Measurements from ENCODE around the gene EXTL2.
"Not testable (repeated sequence)": the region's sequence is repeated elsewhere in the genome, so short reads cannot be mapped to it uniquely, and the experiment has no call there.

EXTL2 gene, protein sequence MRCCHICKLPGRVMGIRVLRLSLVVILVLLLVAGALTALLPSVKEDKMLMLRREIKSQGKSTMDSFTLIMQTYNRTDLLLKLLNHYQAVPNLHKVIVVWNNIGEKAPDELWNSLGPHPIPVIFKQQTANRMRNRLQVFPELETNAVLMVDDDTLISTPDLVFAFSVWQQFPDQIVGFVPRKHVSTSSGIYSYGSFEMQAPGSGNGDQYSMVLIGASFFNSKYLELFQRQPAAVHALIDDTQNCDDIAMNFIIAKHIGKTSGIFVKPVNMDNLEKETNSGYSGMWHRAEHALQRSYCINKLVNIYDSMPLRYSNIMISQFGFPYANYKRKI

GRCh38 chr1:100894603-100895539 is at the start of gene EXTL2:
Gene EXTL2, minus strand, starts transcription at chr1:100894842. Its CDS starts 6,085 bp downstream, at chr1:100888757.
- DNase-seq, result peak; percentile 76 to 84

- no peak for DNase-seq
Observed at GRCh38 chr1:100943533-100943932, 48.9 kb upstream of the EXTL2 start.

DNA sequence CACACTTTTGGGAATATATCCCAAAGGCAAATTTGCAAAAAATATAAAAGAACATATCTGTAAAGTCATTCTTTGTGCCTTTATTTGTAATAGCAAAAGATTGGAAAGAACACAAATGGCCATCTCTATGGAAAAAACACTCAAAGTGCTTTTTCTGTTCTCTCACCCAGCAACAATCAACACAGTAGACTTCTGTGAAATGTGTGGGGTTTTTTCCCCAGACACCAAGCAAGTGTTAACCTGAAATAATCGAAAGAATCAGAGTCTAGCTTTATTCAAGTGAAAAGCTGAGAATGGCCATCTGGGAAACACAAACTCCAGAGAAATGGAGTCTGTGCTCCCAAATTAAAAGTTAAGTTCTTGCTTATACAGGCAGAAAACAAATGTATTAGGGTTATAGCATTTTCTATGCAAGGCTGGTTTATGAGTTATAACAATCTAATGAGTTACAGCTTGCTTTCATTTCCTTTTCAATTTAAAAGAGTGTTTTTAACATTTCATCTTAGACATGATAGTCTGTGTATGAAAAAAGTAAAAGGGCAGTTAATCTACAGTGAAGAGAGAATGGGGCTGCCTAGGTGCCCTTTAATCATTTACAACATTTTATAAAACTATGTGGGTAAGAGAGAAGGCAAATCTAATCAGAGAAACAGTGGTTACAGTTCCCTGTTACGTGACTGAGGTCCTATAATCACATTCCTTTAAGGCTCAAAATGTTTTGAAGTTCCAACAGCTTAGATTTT is 47.8 kb upstream of the EXTL2 start:
- no peak for DNase-seq

DNA sequence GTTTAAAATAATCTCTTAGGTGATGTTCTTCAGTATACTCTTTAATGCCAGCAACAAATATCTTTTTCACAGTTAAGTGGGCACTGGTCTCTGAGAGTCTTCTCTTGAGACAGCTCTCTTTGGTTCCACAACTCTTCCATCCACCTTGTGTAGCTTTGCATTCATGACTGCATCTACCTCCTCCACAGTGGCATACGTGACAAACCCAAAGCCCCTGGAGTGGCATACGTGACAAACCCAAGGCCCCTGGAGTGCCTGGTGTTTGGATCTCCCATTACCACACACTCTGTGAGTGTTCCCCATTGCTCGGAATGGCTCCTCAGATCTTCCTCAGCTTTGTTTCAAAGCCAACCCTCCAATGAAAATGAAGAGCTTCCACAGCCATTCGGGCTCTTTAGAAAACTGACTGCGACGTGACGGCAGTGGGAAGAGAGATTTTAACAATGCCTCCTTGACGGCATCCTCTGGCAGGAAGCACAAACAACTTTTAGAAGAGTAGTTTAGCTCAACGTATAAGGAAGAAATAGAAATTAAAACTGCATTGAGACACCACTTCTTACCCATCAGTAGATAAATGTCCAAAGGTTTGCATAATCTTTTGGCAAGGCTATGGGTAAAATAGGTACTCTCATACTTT is 47.1 kb upstream of the EXTL2 start:
- DNase-seq, result no peak

DNA sequence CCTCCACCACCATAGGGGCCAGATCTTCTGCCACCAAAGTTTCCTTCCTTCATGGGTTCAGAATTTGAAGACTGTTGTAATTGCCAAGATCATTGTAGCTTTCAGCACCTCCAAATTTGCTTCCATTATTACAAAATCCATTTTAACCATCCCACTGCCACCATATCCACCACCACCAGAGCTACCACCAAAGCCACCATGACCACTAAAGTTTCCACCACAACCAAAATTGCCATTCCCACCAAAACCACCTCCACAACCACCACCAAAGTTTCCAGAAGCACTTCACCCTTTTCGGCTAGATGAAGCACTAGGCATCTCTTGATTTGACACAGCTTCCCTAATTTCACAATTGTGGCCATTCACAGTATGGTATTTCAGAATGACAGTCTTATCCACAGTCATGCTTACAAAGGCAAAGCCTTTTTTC is 46.5 kb upstream of the EXTL2 start:
- peak; percentile 54 to 69 for DNase-seq

- no peak for DNase-seq
Observed at GRCh38 chr1:100936194-100936967, 41.7 kb upstream of the EXTL2 start.

GRCh38 chr1:100933555-100933954 is 38.9 kb upstream of the EXTL2 start:
- not testable (repeated sequence) for DNase-seq

- DNase-seq, result no peak
Observed at GRCh38 chr1:100931716-100932115, 37.1 kb upstream of the EXTL2 start.

GRCh38 chr1:100930494-100930893 is 35.9 kb upstream of the EXTL2 start:
- DNase-seq, result no peak

DNA sequence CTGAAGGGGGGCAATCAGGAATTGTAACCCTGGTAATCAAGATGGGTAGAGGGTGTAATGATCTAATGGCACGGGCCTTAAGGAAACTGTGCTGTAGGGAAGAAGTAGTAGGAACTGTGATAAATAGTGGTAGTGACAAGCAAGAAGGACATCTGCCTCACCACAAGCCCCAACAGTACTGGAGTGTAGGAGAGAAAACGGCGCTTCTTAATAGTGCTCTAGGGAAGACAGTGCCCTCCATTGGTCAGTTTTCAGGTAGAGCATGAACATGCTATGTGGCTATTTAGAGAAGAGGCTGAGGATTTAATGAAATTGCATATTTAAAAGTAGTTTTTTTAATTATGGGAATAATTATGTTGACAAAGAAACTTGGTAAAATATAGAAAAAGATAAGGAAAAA is 33.5 kb upstream of the EXTL2 start:
- DNase-seq, result no peak

DNA sequence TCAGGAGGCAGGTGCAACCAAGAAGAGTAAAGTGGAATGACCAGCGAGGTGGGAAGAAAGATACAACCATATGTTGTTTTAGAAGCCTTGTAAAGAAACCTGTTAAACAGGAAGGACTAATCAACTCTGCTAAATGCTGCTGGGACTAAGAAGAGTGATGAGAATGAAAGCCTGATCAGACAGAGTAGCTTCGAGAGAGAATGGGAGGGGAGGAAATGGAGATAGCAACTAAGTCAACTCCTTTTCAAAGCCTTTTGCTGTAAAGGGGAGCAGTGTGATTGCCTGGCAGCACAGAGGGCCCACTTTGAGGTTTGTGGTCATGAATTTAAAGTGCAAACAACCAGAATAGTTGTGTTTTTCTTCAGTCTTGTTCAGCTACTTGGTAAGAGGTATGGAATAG is 32.6 kb upstream of the EXTL2 start:
- DNase-seq, result peak in 1 of 2 experiments; percentile 20

DNA sequence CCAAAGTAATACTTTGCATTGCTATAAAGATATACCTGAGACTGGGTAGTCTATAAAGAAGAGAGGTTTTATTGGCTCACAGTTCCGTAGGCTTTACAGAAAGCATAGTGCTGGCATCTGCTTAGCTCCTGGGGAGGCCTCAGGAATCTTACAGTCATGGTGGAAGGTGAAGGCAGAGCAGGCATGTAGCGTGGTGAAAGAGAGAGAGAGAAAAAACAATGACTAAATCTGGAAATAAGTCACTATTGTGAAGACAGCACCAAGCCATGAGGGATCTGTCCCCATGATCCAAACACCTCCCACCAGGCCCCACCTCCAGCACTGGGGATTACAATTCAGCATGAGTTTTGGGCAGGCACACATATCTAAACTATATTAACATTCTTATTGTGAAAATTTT is 31.6 kb upstream of the EXTL2 start:
- DNase-seq, result no peak

- DNase-seq, result no peak
Observed at GRCh38 chr1:100924991-100925390, 30.3 kb upstream of the EXTL2 start.

DNA sequence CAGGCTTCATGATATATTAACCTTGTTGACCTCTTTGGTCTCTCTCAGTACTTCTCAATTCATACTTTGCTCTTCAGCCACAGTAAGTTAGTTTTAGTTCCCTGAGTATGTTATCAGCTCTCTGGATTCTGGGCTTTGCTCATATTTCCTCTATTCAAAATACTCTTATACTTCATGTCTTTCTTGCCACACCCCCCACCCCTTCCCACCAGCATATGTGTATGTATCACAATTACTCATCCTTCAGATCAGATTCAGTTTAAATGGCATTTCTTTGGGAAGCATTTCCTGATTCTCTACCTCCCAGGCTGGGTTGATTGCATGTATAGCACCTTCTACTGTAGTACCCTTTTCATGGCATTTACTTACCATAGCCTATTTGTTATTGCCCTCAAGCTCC is 29.6 kb upstream of the EXTL2 start:
- peak; percentile 33 to 51 for DNase-seq

GRCh38 chr1:100921110-100921706 is 26.6 kb upstream of the EXTL2 start:
- DNase-seq, result no peak

DNA sequence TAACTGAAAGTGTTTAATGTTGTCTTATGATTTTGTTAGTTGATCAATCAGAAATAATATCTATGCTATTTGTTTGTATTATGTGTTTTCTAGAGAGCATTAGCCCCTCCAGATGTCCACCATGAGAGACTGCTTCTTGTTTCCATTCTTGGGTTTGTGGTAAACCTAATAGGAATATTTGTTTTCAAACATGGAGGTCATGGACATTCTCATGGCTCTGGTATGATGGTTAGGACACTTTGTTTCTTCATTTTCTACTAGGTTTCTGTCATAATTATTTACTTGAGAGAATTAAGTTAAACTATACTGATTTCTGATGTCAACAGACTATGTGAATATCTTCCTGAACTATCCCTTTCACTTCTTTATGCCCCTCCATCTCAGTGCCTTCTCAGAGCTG is 17.4 kb upstream of the EXTL2 start:
- DNase-seq, result no peak

GRCh38 chr1:100909018-100909417 is 14.4 kb upstream of the EXTL2 start:
- DNase-seq, result no peak

DNA sequence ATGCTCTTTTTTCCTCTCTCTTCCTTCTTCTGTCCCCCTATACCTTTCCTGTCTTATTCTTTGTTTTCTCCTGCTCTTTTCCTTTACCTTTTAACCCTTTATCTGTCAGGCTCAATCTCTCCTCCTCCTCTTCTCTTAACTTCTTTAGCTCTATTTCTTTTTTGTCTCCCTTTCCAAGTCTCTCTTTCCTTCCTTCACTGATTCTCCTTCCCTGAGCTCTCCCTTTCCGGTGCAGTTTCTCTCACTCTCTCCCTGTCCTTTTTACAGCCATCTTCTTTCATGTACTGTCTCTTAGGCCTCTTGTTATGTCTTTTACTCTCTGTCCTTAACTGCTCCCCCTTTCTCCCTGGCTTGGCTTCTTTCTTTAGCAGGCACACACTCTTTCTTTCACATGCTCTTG is 13.2 kb upstream of the EXTL2 start:
- no peak for DNase-seq

DNA sequence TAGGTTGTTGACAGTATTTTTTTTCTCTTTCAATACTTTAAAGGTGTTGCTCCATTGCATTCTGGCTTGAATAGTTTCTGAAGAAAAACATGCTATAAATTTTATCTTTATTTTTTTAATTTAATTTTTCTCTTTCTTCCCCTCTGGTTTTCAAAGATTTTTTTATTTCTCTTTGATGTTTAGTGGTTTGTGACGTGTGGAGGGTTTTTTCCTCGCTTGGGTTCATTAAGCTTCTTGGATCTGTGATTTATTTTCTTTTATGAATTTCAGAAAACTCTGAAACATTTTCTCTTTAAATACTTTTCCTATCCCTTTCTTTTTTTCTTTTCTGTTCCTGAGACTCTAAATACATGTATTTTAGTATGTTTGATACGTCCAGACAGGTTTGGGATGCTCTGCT is 10.5 kb upstream of the EXTL2 start:
- no peak for DNase-seq

DNA sequence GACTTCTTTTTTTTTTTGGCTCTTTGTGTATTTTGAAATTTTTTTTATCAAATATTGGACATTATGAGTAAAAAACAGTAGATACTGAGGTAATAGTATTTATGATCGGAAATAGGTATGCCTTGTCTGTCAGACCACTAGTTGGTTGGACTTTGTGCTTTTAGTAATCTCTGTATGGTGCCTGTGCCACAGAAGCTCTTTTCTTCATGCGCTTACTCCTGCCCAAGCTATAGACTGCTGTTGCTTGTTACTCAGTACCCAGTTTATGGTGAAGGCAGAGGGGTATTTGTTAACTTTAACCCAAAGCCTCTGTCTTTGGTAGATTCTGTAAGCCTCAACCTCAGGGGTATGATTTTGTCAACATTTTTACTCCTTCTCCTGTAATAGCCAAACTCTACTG is 9.9 kb upstream of the EXTL2 start:
- no peak for DNase-seq

- no peak for DNase-seq
Observed at GRCh38 chr1:100903777-100904176, 9.1 kb upstream of the EXTL2 start.

- no peak for DNase-seq
Observed at GRCh38 chr1:100902365-100902764, 7.7 kb upstream of the EXTL2 start.
